GM15510 (cell line): ENCODE measurements around the gene MARK3.

Source experiments
- POLR2A ChIP-seq: IDR thresholded peaks from 3 replicates; pipeline ENCODE4 v1.6.1; 2011; ENCODE audit warnings: borderline replicate concordance; ENCODE audit not compliant: insufficient read length; ENCODE audit errors: extremely low read depth

The MARK3 gene

DNA sequence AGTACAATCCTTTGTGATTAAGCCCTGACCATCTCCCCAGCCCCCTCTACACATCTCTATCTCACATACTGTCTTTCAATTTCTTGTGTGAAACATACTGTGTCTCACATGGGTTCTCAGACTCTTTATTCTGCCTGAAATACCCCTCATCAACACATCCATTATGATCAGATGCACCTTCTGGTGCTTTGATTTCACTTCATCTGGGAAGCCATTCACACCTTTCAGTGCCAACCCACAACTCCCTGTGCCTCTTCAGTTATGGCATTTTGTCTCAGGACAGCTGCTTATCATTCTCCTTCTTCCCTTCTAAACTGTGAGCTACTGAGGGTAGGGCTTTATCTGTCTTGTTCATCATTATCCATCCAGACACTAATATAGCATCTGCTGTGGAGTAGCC, 78.6 kb downstream of the MARK3 start:
- no peak for TF ChIP-seq POLR2A

DNA sequence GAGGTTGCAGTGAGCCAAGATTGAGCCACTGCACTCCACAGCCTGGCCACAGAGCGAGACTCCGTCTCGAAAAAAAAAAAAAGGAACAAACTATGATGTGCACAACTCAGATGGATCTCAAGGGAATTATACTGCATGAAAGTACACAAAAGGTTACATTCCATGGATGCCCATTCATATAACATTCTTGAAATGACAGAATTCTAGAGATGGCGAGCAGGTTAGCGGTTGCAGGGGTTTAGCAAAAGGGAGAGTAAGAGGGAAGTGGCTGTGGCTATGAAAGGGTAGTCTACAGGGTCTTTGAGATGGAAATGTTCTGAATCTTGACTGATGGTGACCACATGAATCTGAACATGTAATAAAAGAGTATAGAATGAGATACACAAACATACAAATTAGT, 87.7 kb downstream of the MARK3 start:
- no peak for TF ChIP-seq POLR2A

DNA sequence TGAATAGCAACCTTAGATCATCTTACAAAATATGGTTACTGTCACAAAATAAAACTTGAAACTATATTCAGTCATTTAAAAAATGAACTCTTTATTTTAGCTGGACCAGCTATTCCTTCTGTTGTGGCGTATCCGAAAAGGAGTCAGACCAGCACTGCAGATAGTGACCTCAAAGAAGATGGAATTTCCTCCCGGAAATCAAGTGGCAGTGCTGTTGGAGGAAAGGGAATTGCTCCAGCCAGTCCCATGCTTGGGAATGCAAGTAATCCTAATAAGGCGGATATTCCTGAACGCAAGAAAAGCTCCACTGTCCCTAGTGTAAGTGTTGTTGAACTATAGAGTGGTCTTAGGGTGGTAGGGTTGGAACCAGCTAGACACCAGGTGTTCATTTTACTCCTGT, 89.7 kb downstream of the MARK3 start:
- TF ChIP-seq POLR2A, result no peak

DNA sequence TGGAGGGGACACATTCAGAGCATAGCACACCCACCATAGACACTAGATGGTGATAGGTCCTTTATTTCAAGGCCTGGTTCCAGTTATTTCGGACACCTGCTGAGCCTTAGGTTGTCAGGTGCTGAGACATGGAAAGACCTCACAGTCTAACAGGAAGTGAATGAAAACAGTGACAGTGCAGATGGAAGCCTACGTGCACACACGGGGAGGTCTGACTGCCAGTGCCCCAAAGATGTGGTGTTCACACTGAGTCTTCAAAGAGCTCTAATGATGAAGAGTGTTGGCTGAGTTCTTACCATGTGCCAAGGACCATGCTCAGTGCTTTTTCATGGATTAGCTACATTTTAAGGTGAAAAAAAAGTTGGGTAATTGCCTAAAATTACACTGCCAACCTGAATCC, 90.8 kb downstream of the MARK3 start:
- no peak for TF ChIP-seq POLR2A

DNA sequence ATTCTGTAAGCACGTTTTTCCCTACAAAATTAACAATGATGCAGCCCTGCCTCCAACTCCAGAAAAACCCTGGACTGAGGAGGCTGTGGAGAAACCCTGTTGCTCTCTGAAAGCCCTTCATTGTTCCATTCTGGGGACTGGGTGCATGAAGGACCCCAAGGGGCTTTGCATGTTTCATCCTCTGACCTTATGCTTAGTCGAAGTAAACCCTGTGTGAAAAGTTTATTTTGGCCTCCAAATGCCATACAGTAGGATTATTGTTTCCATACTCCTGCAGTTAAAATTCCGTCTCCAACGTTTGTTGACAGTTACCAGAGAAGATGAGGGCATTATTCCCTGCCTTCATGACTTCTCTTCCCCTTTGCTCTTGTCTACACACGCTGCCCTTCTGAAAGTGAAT, 91.4 kb downstream of the MARK3 start:
- no peak for TF ChIP-seq POLR2A

DNA sequence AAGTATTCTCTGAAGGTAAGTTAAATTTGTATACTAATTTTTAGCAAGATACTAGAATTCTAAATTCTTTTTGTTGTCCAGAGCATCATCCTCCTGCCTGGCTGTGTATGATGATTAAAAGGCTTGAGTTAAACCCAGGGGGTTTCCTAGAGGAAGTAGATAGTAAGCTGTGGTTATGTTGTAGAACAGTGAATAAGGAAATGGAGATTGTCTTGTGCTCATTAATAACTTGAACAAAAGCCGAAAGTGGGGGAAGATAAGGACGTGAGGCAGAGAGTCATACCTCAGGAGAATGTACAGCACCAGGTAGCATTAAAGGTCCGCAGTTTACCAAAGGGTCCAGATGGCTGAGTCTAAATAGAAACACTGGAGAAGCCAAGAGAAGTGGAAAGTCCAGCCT, 95.4 kb downstream of the MARK3 start:
- no peak for TF ChIP-seq POLR2A

DNA sequence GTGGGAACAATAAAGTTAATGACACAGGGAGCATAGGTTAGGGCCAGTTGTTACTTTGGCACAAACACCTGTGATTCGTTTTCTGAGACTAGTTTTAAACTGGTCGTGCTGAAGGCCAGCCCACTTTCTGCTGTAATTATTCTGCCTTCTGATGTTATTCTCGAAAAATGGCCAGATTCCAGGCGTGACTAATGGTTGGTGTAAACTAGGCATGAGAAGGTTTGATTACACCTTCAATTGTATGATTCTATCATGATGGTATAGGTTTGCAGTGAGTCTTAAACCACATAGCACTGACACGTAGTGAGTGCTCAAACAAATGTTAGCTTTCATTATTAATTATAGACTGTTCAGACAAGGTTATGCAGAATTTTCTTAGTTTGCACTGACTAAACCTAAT, 98.4 kb downstream of the MARK3 start:
- no peak for TF ChIP-seq POLR2A

DNA sequence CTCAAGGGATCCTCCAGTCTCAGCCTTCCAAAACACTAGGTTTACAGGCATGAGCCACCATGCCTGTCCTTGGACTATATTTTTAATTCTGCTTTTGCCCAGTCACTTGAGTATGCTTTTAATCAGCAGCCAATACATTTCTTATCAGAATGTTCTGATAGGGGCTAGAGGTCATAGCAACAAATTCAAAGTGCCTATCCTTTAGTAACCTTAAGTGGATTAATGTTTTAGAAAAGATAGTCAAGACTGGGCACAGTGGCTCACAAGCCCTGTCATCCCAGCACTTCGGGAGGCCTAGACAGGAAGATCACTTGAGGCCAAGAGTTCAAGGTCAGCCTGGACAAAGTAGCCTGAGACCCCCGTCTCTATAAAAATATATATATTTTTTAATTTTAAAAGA, 100.3 kb downstream of the MARK3 start:
- no peak for TF ChIP-seq POLR2A

DNA sequence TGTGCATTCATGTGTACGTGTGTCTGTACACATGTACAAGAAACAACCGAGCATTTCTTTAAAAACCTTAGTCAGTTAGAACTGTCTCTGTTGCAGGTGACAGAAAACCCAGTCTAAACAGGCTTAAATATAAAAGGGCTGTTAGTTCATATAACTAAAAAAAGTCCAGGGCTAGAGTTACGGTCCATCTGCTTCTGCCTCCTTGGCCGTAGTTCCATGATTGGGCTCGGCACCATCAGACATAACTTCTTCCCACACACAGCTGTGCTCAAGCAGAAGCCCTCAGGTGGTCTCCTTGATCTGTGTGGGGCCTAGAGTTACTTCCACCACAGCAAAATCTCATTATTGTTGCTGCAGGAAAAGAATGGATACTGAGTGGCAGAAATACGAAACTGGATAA, 102.9 kb downstream of the MARK3 start:
- no peak for TF ChIP-seq POLR2A

DNA sequence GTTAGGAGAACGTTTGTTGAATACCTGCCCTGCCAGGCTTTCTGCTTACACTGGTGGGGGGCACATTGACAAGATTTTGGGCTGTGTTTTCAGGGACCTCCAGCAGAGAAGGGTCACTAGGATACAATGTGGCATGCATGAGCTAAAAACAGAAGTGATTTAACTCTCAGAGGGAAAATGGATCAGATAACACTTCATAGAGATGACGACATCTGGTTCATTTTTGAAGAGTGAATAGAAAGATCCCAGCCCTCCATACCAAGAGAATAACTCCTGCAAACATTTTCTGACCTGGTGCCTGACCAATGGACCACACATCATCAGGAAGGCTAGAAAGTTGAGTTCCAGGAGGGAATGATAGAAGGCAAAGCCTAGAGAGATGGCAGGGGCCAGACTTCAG, 103.7 kb downstream of the MARK3 start:
- TF ChIP-seq POLR2A, result no peak

DNA sequence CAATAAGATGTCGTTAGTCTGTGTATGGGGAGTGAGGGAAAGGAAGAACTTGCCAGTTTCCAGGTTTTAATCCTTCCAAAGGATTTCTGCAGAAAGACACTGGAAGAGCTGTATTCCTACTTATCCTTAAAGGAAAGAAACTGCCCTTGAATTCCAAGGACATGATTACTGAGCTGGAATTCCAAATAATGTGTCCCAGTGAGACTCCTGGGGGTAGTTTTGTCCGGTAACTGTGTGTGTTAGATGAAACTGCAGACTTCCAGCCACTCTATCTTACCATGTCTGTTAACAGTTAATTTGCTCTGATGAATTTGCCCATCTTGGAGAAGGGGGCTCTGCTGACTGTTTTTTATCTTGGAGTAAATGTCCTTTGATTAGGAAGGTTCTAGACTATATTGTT, 104.4 kb downstream of the MARK3 start:
- TF ChIP-seq POLR2A, result no peak

DNA sequence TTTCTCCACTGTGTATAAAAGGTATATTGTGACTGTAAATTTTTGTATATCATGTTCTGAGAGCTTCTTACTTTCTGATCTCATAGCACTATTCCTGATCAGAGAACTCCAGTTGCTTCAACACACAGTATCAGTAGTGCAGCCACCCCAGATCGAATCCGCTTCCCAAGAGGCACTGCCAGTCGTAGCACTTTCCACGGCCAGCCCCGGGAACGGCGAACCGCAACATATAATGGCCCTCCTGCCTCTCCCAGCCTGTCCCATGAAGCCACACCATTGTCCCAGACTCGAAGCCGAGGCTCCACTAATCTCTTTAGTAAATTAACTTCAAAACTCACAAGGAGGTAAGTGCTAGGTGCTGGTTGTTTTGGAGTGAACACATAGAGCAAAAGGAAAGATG, 106.5 kb downstream of the MARK3 start:
- TF ChIP-seq POLR2A, result no peak

DNA sequence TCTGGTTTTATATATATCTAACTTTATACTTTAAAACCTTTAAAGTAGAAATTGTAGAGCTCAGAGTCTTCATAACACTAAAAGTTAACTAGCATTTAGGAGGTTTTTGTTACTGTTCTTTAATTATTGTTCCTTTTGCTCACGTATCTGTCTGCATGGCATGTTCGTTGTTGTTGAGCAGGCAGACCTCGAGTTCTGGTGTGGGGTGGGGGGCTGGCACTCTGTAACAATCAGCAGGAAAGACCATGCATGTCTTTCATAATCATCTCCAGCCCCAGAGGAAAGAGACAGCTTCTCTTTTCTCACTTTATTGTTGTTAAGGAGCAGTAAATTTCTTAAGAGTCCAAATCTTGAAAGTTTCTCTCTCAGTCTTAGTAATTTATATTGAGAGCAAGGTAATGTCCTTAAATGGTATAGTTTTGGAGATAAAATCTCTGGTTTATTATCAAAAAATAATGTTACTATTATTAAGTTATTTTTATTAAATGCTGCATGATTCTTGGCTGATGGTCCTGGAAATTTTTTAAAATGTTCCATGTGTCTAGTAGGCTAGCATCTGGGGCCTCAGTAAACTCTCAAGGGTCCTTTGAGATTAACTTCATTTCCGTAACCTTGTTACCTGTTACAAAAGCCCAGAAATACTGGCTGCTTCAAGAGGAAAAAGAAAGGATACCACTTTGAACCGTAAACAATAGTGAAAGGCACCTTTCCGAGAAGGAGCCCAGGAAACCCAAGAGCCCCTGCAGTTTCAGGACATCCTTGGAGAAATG, 107.1 kb downstream of the MARK3 start:
- no peak for TF ChIP-seq POLR2A

DNA sequence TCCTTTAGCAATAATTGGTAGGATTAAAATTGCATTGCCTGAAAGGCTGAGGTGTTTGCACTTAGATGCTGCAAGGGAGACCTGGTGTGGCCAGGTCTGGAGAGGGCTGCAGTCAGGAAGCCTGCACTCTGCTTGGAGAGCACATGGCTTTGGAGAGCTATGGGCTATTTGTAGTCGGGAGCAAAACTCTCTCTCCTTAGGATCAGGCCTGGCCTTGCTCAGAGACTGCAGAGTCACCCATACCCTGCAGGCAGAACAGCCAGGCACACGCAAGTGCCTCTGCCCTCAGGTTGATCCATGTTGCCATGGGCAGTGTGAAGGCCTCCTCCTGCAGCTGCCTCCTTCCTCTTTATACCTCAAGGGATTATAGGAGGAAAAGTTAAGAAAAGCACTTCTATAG, 110.6 kb downstream of the MARK3 start:
- no peak for TF ChIP-seq POLR2A

DNA sequence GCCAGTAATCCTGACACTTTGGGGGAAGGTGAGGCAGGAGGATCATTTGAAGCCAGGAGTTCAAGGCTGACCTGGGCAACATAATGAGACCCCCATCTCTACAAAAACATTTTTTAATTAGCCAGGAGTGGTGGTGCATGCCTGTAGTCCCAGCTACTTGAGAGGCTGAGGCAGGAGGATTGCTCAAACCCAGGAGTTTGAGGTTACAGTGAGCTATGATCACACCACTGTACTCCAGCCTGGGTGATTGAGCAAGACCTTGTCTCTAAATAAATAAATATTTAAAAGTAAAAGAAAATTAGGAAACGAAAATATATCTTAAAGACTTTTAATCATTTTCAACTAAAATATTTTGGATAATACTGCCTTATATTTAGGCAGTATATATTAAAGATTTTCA, 111.6 kb downstream of the MARK3 start:
- no peak for TF ChIP-seq POLR2A

DNA sequence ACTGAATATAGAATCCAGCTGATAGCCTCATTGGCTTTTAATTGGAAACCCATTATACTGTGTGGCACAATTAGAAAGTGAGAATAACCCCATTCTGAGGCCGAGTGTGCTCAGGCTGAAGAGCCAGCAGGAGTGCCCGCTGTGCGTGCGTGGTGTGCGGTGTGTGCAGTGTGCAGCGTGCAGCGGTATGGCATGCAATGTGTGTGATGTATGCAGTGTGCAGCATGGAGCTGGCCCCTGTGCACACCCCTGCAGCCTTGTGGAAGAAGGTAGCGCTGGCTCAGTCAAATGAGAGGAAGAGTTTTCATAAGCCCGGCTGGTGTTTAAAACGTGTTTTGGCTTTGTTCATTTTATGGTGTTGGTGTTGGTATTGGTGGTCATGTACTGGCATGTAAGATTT, 114.5 kb downstream of the MARK3 start:
- TF ChIP-seq POLR2A, result no peak
